ENCODE measurements around the gene CHST9. TPM values are rescaled to one million over a fixed set of nuclear protein-coding genes. Genes with fewer than 3 reads are reported as not detected.

CHST9 gene
- total and polyA plus RNA-seq, 9 of the 15 experiments (the other 6 are each of a cell fraction or from before 2014, with no cell fraction given): not detected

GRCh38 chr18:27213123-27213717 is 28.1 kb upstream of the CHST9 start:
- no peaks in the 10 kb centered on the region for H3K4me1 ChIP-seq (replicated peaks in 1 of 2; ENCODE audit: control insufficient read depth in 2 of 2, insufficient read depth in 2 of 2, low read length in 2 of 2)
- no peak overlapping the region for H3K9ac ChIP-seq (ENCODE audit: insufficient read depth in 1 of 2, low read depth in 2 of 2, low read length in 2 of 2)
- DNase-seq (ENCODE audit: extremely low read depth in 1 of 4, low spot score in 3 of 4) (no peak), ATAC-seq (no peak), FAIRE-seq (no peak)
- no peak overlapping the region for H3K4me3 ChIP-seq
- in situ Hi-C loops (cut with MboI) (no loop called here), intact Hi-C loops (cut with micrococcal nuclease) (no loop called here)
- H3K4me2 ChIP-seq (ENCODE audit: insufficient read depth, low read length): no peak overlapping the region
- no peaks in the 10 kb centered on the region for H4K20me1 ChIP-seq (replicated peaks; ENCODE audit: control insufficient read depth, insufficient read depth, low read length)
- H3K27ac ChIP-seq (ENCODE audit: extremely low read depth, low read depth, low read length): no peak overlapping the region
- no peaks in the 10 kb centered on the region for H3K9me1 ChIP-seq (ENCODE audit: control insufficient read depth, insufficient read depth, low read length)
- CTCF ChIA-PET (ENCODE audit: low intra/inter-chr PET ratio): no interaction called here
- POLR2A ChIA-PET: no interaction called here
- 0% methylated on average over 1 of the region's 1 CpG for WGBS (ENCODE audit: insufficient coverage, low coverage, missing lambda C conversion rate)
- no peaks in the 10 kb centered on the region for H3K27me3 ChIP-seq (ENCODE audit: control insufficient read depth in 2 of 2, insufficient read depth in 2 of 2, low read length in 2 of 2)
- TF ChIP-seq PHB (CRISPR knock-in tag; IDR thresholded peaks at IDR 0.05): no peak
- TF ChIP-seq, protein P1, sequence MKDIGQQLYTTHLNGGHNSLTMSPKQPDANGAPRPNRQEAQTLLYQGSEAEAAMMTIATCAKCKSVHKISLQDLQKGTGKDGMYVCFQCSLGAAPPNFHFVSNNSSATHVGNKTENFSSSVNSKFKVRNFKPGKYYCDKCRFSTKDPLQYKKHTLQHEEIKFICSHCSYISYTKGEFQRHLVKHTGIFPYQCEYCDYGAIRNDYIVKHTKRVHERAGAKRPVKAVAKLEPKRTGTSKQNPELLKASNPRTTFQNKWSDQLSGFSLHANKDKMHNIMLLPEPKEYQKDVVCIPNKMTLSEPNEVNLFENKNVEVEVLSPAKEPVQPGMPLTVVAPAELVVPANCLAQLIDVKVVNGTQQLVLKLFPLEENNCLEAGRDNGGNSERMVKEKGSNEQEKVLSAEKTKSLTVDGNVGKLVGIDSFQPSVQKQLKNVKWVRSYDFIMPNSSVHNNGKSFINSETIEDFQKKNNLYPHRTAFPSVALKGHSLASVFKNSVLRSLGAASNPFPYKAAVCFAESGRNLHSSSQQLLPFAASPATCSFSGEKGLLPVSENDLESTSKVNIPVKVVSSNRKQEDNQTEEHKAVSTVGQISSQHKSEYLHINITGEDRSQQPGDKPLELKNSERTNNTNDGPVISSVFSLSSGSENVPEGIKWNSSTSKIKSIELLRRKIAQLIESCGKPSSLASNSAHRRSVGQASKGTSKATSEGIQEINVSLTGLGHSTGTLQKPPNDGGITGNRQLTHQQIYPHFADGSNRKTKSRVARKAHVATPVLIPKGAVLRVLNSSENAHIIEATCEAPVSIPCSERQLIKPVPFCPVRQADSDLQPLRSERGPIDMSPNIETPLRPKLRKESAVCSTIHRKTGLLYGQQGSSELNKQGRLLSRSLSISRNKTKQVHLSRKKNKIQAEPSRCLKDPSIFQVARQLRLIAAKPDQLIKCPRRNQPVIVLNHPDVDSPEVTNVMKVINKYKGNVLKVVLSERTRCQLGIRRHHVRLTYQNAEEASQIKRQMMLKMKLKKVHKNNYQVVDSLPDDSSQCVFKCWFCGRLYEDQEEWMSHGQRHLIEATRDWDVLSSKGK (CRISPR knock-in tag; IDR thresholded peaks at IDR 0.05): no peak
- TF ChIP-seq ZNF592 (IDR thresholded peaks at IDR 0.05): no peak
- no peak for TF ChIP-seq BCL6 (CRISPR knock-in tag; IDR thresholded peaks at IDR 0.05)
- no peak for TF ChIP-seq POLR2AphosphoS5 (IDR thresholded peaks at IDR 0.05; ENCODE audit: control insufficient read depth, insufficient read depth, low read depth, low read length)
- no peak for TF ChIP-seq NFIX (CRISPR knock-in tag; IDR thresholded peaks at IDR 0.05; ENCODE audit: low read depth)
- BruUV-seq (replicated peaks): no TSS peak
- H2AFZ ChIP-seq (ENCODE audit: low read depth, low read length): no peak overlapping the region
- no peaks in the 10 kb centered on the region for H3K36me3 ChIP-seq (ENCODE audit: control insufficient read depth, insufficient read depth, low read length)
- H3K9me3 ChIP-seq (replicated peaks; ENCODE audit: control insufficient read depth, insufficient read depth, low read depth, low read length): no peaks in the 10 kb centered on the region
- no peaks in the 10 kb centered on the region for H3K79me2 ChIP-seq (ENCODE audit: control insufficient read depth, insufficient read depth, low read length)
